ENCODE results near the gene EPPIN. TPM values are rescaled to one million over a fixed set of nuclear protein-coding genes. Genes with fewer than 3 reads are reported as not detected.
A peak's percentile ranks its signal among the peaks of the same experiment; 100 is the strongest.

Gene EPPIN
- total RNA-seq, 1 experiment from 2014 or later, result not detected

DNA sequence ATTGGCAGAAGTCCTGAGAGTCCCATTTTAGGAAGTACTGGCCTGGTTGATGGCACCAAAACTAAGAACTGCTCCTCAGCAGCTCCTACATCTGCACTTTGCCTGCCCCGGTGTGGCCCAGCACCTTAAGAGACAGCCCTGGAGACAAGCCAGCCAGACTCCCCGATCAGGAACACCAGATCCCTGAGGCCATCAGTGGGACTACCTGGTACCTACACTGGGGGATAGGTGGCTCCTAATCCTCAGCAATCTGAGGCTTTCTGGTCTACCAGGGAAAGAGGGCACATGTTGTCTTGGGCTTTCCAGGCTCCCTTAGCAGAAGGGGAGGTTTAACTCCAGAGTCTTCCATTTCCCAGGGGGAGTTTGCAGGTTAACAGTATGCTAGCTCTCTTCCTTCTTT, 7.8 kb downstream of the EPPIN start, which contains the start of gene WFDC6:
Gene WFDC6 (minus strand): TSS at position 101 of the 400 bp plus-strand sequence. CDS start 75 bp downstream, at position 26.
- DNase-seq (ENCODE audit: low read depth), result no peak

DNA sequence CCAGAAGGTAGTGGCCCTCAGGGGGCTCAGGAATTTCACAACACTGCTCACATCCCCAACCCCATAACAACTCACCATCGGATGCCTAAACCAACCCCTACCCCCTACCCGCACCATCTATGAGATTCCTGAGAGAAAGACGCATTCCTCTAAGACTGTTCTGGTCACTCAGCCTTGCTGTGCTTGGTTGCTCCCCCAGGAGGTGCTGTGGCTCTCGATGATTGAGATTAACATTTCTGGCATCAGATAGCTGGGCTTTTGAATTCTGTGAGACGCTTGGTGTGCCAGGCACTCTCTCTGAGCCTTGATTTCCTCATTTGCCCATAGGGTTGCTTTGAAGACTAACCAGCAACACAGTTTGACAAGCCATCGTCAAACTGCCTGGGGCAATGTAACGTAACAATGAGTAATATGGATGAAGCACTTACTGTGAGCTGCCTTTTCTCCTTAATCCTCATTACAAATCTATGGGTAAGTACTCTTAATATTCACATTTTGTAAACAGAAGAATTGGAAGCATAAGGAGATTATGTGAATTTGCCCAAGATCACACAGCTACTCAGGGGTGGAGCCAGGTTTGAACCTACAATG, 8.9 kb downstream of the EPPIN start:
- no peak for DNase-seq (ENCODE audit: low read depth)

DNA sequence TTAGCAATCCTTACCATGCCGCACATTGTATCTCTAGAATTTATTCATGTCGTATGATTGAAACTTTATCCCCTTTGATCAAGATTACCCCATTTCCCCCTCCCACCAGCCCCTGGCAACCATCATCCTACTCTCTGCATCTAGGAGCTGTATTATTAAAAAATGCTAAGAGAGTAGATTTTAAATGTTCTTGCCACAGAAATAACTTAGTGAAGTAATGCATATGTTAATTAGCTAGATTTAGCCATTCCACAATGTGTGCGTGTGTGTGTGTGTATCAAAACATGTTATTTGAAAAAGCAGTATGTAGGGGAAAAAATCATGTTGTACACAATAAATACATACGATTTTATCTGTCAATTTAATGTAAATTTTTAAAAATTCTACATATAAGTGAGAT, 19.9 kb downstream of the EPPIN start:
- DNase-seq (ENCODE audit: low read depth), result no peak

DNA sequence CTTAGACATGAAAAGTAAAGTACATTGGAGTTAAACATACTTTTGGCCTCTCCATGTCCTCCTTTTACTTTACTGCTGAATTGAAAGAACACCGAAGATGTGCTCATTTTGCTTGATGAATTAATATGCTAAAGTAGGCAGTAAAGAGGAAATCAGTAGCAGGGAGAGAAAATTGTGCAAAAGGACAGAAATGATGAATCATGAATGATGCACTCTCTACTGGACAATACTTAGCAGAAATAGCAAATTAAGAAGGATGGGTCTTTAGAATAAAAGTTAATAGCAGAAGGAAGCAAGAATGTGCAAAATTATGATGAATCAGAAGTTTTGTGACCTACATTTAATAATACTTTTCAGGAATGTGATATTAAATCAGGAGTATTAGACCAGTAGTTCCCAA, 23.4 kb downstream of the EPPIN start:
- no peak for DNase-seq (ENCODE audit: low read depth)

DNA sequence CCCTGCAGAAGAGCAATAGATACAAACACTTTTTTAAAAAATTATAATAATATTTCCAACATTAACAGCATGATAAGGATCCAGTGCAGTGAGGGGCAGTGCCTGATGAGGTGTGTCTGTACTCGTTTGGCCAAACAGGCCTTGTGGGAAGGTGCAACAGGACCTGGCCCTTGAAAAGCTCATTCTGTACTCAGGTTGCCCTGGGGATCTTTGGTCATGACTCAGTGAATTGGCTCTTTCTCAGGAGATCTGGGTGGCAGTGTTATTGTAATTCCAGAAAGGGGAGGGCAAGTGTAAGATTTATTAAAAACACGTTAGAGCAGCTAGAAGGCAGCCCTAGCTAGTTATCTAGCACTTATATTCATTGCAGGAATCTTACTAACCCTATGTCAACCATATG, 28.9 kb downstream of the EPPIN start:
- DNase-seq (ENCODE audit: low read depth), result peak; percentile 15

DNA sequence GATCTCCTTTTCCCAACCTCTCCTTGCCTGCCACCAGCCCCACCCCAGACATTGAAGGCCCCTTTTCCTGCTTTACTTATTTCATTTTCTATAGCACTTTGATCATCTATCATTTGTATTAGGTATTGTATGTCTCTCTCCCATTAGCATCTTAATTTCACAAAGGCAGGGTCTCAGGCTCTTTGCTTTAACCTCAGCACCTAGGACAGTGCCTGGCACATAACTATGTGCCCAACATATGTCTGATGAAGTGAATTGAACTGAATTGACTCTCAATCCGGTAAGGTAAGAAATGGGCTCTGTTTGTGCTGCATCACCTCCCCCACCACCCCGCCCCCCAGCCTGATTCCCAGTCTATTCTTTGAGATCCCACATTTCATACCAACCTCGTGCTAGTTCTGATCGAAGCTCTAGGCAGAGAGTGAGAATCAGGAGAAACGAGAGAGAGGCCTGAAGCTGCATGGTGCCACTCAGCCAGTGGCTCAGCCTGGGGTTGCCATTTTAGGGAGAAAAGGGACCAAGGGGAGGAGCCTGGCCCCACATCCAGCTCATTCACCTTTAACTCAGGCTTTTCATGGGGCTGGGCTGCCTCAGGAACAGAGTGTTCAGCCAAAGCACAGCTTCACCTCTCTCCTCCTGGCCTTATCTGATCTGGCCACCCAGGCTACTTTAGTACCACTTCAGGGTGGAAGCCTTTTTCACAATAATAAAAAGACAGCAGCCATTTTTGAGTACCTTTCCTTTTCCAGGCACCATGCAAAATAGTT, 31.9 kb downstream of the EPPIN start, which contains the start of gene SPINT3:
Gene SPINT3 (minus strand): TSS at position 476 of the 767 bp plus-strand sequence. CDS start 14 bp downstream, at position 462.
- no peak for DNase-seq (ENCODE audit: low read depth)

DNA sequence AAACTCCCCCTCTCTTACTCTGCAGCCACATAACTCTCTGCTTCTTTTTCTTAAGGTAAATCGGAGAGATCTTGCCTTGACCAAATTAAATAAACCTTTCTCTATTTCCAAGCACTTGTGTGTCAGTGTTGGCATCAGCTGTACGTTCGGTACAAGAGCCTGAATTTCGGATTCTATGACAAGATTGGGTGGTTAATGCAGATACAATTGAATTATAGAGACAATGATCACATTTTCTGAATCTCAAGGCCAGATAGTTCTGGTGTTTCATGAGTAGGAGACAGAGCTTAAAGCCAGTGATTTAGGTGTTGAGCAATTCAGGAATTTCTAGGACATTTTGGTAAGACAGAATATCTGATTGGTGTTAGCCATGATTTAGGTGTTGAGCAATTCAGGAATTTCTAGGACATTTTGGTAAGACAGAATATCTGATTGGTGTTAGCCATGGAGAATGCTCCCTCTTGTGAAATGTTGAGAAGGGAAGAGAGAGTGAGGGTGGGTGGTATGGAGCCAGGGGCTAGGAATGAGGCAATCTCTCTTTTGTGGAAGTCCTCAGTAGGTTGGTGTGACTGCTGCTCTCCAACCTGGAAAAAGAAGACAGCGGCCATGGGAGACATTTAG, 36.8 kb downstream of the EPPIN start:
- no peak for DNase-seq (ENCODE audit: low read depth)

DNA sequence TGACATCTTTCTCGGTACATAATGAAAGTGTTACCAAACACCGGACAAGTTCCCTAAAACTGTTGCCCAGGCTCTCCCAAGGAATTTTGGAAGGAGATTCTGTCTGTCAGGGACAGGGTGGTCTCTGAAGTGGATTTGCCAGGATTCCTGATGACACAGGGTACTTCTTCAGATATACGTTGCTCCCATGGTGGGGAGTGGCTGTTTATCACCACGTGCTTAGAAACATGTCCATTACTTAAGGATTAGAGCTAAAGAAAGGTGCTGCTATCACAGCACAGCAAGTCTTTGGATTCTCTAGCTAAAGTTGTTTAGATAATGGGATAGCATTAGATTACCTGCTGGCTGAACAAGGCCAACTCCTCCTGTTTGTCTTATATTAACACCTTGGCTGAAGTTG, 38.1 kb downstream of the EPPIN start:
- no peak for DNase-seq (ENCODE audit: low read depth)

DNA sequence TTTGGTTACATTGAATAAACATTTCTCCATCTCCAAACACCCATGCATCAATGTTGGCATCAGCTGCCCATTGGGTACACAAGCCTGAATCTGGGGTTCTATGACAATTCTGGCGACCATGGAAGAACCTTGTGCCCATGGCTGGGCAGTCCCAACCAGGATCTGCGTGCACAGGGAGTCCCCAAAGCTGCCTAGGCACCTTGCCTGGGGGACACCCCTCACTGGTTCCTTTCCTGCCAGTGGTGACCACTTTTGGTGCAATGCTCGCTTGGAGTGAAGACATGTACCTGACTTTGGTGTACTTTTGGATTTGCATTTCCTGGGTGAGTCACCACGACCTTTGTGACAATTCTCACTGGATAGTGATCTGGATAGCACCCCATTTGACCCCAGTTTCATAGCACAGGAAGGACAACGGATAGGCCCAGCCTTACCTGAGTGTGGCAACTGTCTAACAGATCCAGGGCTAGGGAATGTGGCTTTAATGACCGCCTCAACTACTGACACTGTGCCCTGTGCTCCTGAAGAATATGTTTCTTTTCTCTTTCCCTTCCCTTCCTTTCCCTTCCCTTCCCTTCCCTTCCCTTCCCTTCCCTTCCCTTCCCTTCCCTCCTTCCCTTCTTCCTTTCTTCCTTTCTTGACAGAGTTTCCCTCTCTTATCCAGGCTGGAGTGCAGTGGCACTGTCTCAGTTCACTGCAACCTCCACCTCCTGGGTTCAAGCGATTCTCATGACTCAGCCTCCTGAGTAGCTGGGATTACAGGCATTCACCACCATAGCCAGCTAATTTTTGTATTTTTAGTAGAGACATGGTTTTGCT, 38.9 kb downstream of the EPPIN start:
- DNase-seq (ENCODE audit: low read depth), result no peak

DNA sequence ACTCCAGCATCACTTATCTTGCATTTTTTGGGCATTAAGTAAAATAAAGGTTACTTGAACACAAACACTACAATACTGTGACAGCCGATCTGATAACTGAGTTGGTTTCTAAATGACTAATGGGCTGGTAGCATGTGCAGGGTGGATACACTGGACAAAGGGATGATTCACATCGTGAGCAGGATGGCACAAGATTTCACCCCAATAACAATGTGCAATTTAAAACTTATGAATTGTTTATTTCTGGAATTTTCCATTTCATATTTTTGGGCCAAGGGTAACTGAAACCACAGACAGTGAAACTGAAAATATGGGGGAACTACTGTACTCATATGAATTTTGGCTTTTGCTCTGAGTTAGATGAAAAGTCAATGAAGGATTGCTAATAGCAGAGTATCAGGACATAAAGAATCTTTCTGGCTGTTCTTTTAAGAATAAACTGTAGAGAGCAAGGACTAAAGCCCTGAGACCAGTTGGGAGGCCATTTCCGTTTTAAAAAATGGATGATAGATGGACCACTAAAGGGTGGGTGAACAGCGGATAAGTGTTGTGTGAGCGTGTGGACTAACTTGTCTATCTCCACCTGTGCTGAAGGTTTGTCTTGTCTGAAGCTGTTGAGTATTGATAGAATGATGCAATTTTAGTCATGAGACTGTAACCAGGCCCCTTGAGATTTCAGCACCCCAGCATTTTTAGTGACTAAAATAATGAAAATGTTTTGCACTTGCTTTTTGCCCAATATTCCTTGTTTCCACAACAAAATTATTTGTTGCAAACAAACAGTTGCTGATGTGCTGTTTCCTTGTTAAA, 40.0 kb downstream of the EPPIN start:
- DNase-seq (ENCODE audit: low read depth), result no peak

DNA sequence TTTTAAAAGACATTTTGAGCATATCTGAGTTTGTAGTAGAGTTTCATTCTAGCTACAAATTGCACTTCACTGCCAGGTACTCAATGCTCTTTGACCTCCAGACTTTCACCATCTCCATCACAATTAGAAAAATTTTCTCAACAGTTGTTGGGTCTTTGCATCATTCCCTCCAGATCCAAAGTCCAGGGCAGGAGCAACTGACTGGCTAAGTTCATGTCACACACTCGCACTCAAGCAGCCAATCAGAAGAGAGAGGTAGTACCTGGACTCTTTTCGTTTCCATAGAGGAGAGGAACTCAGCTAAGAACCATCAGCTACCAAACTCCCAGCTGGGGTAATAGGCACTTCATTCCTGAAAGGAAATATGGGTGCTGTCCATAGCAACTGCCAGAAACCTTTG, 40.8 kb downstream of the EPPIN start:
- DNase-seq (ENCODE audit: low read depth), result no peak

DNA sequence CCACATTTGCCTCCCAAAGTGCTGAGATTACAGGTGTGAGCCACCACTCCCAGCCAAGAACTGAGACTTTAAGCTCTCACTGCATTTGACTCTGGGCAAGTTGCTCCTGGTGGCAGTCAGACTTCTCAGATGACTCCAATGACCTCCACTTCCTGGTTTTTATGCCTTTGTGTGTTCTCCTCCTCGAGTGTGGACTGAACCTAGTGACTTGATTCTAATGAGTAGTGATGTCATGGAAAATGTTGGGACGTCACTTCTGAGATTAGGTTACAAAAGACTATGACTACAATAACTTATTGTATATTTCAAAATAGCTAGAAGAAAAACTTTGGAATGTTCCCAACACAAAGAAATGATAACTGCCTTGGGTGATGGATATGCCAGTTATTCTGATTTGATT, 43.8 kb downstream of the EPPIN start:
- no peak for DNase-seq (ENCODE audit: low read depth)

DNA sequence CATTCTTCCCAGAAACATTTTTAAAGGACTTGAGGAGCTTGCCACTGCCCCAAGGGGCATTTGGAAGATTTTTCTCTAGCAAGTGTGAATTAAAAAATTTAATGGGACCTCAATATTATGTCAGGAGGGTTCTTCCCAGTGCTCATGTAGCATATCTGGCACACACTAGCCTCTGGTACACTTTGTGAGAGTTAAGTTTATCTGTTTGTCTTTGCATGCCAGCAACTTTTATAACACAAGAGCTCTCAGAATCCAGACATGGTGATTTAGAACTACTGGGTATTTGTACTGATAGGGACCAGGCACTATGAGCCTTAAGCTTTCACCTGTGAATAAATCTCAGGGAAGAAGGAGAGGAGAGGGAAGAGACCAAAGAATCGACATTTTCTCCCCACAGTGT, 44.6 kb downstream of the EPPIN start:
- no peak for DNase-seq (ENCODE audit: low read depth)

DNA sequence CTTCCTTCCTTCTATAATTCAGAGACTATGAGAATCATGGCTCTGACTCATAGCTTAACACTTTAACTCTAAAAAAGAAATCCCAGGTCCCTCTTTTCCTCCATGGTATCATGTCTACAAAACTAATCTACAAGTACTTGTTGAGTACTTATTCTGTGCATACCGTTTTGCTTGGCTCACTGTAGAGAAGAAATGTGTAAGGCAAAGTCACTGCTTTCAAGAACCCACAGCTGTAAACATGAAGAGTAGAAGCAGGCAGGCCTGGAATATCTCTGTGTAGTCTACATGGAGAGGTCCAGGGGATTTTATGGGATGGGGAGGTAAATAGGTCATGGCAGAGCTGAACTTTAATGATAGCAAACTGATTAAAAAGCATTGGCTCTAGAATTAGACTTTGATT, 45.6 kb downstream of the EPPIN start:
- DNase-seq (ENCODE audit: low read depth), result no peak

DNA sequence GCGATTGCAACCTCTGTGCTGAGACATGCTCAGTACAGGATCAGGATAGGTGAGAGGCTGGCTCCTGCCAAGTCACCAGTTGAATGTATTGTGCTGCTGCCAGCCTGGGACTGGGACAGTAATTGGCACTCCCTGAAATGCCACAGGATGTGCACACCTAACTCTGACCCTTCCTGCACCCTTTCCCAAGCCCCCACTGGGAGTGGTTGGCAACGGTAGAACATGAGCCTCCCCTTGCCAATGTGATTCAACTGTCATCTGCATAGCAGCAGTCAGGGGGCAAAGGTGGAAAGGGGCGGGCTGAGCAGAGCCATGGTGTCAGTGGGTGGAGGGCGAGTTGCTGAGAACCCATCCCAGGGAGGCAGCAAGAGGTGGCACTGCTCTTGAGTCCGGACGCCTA, 47.2 kb downstream of the EPPIN start:
- no peak for DNase-seq (ENCODE audit: low read depth)

DNA sequence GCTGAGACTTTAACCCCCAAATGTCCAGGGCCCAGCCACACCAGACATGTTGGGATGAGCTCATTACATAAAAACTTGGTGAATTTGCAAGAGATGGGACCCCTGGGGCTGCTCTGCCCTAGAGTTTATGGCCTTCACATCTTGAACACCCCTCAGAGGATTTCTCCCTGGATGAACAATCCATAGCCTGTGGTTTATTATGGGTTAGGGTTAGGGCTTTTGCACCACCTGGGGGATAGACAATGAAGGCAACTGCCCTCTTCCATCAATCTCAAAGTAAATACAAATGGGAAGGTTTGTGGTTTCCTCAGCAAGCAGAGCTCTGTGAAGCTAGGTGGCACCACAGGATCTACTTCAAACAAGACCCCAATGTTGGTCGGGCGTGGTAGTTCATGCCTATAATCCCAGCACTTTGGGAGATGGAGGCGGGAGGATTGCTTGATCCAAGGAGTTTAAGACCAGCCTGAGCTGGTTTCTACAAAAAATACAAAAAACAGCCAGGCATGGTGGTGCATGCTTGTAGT, 49.2 kb downstream of the EPPIN start:
- no peak for DNase-seq (ENCODE audit: low read depth)

DNA sequence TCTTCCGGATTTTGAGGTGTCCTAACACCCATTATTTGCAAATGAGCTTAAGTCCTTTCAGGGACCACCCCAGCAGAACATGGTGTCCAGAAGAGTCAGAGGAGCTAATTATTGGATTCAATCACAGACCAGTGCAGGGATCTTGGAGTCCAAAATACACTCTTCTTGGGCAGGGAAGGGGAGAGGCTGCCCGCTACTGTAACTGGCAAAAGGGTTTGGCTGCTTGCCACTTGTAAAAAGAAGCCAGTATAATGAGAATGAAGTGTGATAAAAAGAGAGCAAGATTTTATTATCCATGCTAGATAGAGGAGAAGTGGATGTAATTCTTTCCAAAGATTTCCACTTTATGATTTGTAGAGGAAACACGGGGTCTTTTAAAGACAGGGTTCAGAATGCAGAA, 51.0 kb downstream of the EPPIN start:
- DNase-seq (ENCODE audit: low read depth), result no peak

DNA sequence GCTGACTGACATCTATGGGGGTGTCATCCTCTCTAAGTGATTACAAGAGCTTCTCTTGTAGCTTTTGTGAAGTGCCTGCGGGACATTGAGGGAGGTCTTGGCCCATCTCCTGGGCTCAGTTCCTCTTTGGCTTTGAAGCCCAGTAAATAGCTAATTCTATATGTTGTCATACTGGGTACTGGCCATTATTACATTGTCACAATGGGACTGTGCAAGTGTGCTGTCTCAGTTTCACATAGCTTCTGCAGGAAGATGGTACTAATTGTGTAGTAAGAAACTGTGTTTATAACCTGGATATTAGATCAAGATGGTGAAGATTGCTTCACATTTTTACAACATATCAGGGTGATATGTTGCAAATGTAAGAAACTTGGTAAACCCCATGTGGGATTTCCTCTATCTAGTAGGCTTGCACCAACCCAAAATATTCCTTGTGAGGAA, 51.7 kb downstream of the EPPIN start:
- DNase-seq (ENCODE audit: low read depth), result no peak

Measured in HT1080 (cell line).